Effector memory CD4-positive, alpha-beta T cell (primary cell): ENCODE data around the gene SLC9A1.

Experiments used
- DNase-seq, 3 donors: peaks; one replicate each; pipeline ENCODE4 v3.0.0-alpha.2; 2020
- H3K27ac ChIP-seq: 2 replicates; pipeline ENCODE4 v1.7.0; 2013; ENCODE audit warnings: mild to moderate bottlenecking, low read length, moderate library complexity; ENCODE audit not compliant: insufficient read depth, poor library complexity, severe bottlenecking
- H3K27me3 ChIP-seq: replicated peaks from 2 replicates; pipeline ENCODE4 v1.7.0; 2013; ENCODE audit warnings: mild to moderate bottlenecking, low read length; ENCODE audit not compliant: insufficient read depth, control insufficient read depth, poor library complexity, severe bottlenecking
- H3K36me3 ChIP-seq: 2 replicates; pipeline ENCODE4 v1.7.0; 2013; ENCODE audit warnings: mild to moderate bottlenecking, low read length, moderate library complexity; ENCODE audit not compliant: control insufficient read depth, insufficient read depth
- H3K4me1 ChIP-seq: 2 replicates; pipeline ENCODE4 v1.7.0; 2013; ENCODE audit warnings: low read length, mild to moderate bottlenecking; ENCODE audit not compliant: control insufficient read depth, insufficient read depth, poor library complexity, severe bottlenecking
- H3K4me3 ChIP-seq: 2 replicates; pipeline ENCODE4 v1.7.0; 2013; ENCODE audit warnings: low read length, low read depth, mild to moderate bottlenecking; ENCODE audit not compliant: insufficient read depth, poor library complexity, severe bottlenecking
- H3K9me3 ChIP-seq: 2 replicates; pipeline ENCODE4 v1.7.0; 2013; ENCODE audit warnings: mild to moderate bottlenecking, low read length, moderate library complexity; ENCODE audit not compliant: control insufficient read depth

SLC9A1 gene

GRCh38 chr1:27152829-27153548 lies 1.9 kb downstream of the SLC9A1 start:
- no peak for DNase-seq
- H3K4me1 ChIP-seq, result peaks cover 34% of the 10 kb centered on the region

DNA sequence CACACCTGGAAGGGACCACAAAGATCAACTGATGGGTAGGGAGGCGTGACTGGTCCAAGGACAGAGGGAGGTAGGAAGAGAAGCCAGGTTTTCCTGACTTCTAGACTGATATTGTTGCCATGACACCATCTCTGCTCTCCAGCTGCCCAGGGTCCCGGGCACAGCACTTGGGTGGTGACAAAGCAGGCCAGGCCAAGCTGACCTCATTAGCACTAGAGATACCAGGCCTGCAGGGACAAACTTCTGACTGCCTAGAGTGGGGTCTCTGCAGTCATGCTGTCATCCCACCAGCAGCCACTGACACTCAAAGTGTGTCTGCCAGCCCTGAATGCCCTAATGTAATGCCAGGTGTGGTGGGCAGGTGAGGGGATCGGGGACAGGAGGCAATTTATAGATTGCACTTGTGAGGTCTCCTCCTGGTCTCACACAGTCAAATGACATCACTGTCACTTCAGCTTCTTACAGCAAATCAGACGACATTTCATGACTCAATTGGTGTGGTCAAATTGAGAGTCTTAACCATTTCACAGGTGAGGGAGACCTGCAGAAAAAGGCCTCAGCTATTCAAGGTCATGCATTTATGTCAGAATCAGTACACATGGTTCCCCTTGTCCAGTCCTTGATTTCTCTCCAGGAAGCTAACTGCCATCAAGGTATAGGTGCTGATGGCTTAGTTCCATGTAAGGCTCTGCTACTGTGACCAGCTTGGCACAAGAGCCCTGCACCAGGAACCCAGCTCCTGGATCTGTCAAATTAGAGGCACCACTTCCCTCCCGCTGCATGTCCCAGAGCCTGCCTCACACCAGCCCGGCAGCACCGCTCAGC lies 2.7 kb downstream of the SLC9A1 start:
- Histone ChIP-seq H3K27ac (no peak overlapping the region), H3K9me3 (no peaks in the 10 kb centered on the region), H3K36me3 (no peaks in the 10 kb centered on the region), H3K27me3 (no peaks in the 10 kb centered on the region), H3K4me1 (peaks cover 34% of the 10 kb centered on the region), H3K4me3 (no peak overlapping the region)
- DNase-seq, result no peak

More at GRCh38 chr1:27152829-27153548, 1.9 kb downstream of the SLC9A1 start:
- H3K27me3 ChIP-seq, result no peaks in the 10 kb centered on the region
- no peaks in the 10 kb centered on the region for H3K36me3 ChIP-seq
- H3K4me3 ChIP-seq, result no peak overlapping the region
- no peak overlapping the region for H3K27ac ChIP-seq
- no peaks in the 10 kb centered on the region for H3K9me3 ChIP-seq

GRCh38 chr1:27150641-27151040 lies 4.3 kb downstream of the SLC9A1 start:
- DNase-seq, result no peak
- H3K9me3 ChIP-seq, result no peaks in the 10 kb centered on the region
- peaks cover 30% of the 10 kb centered on the region for H3K4me1 ChIP-seq
- peaks cover 4% of the 10 kb centered on the region for H3K36me3 ChIP-seq
- H3K27me3 ChIP-seq, result no peaks in the 10 kb centered on the region
- H3K4me3 ChIP-seq, result no peak overlapping the region
- H3K27ac ChIP-seq, result no peak overlapping the region

DNA sequence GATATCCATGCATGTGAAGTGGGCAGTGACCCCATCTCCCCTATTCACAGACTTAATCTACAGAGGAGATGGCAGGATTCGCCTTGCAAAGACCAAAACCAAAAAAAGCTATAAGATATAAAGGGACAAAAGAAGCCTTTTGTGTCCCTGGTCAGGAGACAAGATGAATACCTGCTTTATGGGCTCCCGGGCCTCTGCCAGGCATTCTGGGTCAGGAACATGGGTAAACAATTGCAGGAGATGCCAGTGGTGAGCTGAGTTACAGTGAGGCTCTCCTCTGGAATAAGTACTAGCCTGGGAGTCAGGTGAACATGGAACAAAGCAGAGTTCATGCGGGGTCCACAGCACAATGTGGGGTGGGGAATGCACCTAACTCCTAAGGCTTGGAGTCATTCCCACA lies 4.7 kb downstream of the SLC9A1 start:
- peaks cover 5% of the 10 kb centered on the region for H3K36me3 ChIP-seq
- H3K4me3 ChIP-seq, result no peak overlapping the region
- H3K9me3 ChIP-seq, result no peaks in the 10 kb centered on the region
- no peak overlapping the region for H3K27ac ChIP-seq
- H3K27me3 ChIP-seq, result no peaks in the 10 kb centered on the region
- peaks cover 28% of the 10 kb centered on the region for H3K4me1 ChIP-seq
- DNase-seq, result no peak

DNA sequence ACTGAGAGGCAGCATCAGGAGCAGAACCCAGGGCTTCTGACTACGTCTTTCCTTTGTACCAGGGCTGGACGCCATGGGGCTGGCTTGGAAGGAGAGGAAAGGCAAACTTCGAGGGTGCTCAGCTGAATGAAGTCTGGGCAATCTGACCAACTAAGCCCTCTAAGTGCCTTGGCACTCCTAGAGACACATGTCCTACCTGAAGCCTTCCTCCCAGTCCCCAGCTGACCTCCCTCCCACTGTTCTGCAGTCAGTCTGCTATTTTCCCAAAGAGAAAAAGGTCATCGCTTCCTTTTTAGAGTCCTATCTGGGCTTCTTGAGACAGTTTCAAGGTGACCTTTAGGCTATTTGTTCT lies 5.2 kb downstream of the SLC9A1 start:
- no peak overlapping the region for H3K27ac ChIP-seq
- peaks cover 28% of the 10 kb centered on the region for H3K4me1 ChIP-seq
- H3K27me3 ChIP-seq, result no peaks in the 10 kb centered on the region
- no peak for DNase-seq
- no peak overlapping the region for H3K4me3 ChIP-seq
- H3K9me3 ChIP-seq, result no peaks in the 10 kb centered on the region
- peaks cover 7% of the 10 kb centered on the region for H3K36me3 ChIP-seq

DNA sequence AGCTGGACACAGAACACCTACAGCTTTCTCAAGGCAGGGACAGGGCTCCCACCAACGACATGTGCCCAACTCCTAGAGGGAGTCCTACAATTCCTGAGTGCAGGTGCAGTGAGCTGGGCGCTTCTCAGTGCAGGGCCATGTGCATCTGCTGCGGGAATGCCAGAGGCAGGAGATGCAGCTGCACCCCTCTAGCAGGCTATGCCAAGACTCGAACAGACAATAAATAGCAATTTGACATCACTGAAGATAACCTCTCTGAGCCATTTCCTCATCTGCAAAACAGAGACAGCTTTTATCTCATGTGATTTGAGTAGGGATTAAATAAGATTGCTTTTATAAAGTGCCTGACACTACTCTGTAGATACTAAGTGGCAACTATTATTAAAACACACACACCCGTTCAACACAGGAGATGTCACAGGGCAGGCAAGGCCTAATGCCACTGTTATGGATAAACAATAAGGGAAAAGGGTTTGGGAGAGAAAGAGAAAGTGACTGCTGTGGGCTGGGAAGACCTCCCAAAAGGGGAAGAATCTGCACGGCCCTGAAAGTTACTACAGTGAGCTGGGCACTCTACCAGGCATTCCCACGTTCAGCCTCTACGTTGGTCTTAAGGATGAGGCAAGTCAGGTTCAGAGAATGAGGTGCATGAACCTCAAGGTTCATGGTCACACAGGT lies 5.7 kb downstream of the SLC9A1 start:
- H3K9me3 ChIP-seq, result no peaks in the 10 kb centered on the region
- DNase-seq, result no peak
- H3K4me3 ChIP-seq, result no peak overlapping the region
- peaks cover 23% of the 10 kb centered on the region for H3K4me1 ChIP-seq
- no peaks in the 10 kb centered on the region for H3K27me3 ChIP-seq
- H3K36me3 ChIP-seq, result peaks cover 7% of the 10 kb centered on the region
- H3K27ac ChIP-seq, result no peak overlapping the region

GRCh38 chr1:27148591-27148990 lies 6.3 kb downstream of the SLC9A1 start:
- H3K27ac ChIP-seq, result no peak overlapping the region
- H3K9me3 ChIP-seq, result no peaks in the 10 kb centered on the region
- H3K4me1 ChIP-seq, result peaks cover 17% of the 10 kb centered on the region
- peaks cover 7% of the 10 kb centered on the region for H3K36me3 ChIP-seq
- DNase-seq, result no peak
- H3K27me3 ChIP-seq, result no peaks in the 10 kb centered on the region
- H3K4me3 ChIP-seq, result no peak overlapping the region

DNA sequence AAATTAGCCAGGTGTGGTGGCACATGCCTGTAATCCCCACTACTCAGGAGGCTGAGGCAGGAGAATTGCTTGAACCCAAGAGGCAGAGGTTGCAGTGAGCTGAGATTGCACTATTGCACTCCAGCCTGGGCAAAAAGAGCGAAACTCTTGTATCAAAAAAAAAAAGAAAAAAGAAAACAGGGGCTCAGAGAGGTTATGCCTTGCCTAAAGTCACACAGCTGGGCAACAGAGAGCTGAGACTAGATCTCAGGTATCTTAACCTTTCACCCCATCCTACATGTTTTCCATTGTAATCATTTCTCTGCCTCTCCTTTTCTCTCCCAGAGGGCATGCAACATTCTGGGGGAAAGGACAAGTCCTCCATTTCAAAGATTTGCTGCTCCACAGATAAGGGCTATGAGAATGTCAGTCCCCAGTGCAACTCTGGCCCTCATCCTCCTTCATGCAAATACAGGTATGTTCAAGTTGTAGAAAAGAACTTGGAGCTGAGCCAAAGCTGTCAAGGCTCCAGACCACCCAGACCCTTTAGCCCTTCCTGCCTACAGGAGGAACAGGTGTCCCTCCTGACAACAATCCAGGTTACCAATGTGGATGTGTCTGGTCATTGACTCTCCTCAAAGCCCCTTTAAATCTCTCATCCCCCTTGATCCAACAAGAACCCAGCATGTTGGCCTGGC lies 6.9 kb downstream of the SLC9A1 start:
- H3K27ac ChIP-seq, result no peak overlapping the region
- H3K36me3 ChIP-seq, result peaks cover 7% of the 10 kb centered on the region
- H3K4me1 ChIP-seq, result peaks cover 11% of the 10 kb centered on the region
- H3K4me3 ChIP-seq, result no peak overlapping the region
- no peaks in the 10 kb centered on the region for H3K9me3 ChIP-seq
- no peak for DNase-seq
- no peaks in the 10 kb centered on the region for H3K27me3 ChIP-seq

- Histone ChIP-seq H3K36me3 (peaks cover 7% of the 10 kb centered on the region), H3K27me3 (no peaks in the 10 kb centered on the region), H3K4me3 (no peak overlapping the region), H3K27ac (no peak overlapping the region), H3K9me3 (no peaks in the 10 kb centered on the region), H3K4me1 (no peaks in the 10 kb centered on the region)
- no peak for DNase-seq
These were observed 9.0 kb downstream of the SLC9A1 start for GRCh38 chr1:27145934-27146354.
